OCI-LY1 (cell line): Measurements from ENCODE around the gene TSEN34.

Source experiments
- EZH2 ChIP-seq: fragments of 200-600 bp; sonication (generic), shearing (Covaris generic); IDR thresholded peaks from 2 replicates; pipeline ENCODE4 v1.8.0; 2017; ENCODE audit warnings: borderline replicate concordance, mixed run types, mild to moderate bottlenecking, antibody characterized with exemption, low read length, moderate library complexity, mixed read lengths
- TF ChIP-seq, protein P1 (sequence below): fragments of 200-600 bp; sonication (generic), shearing (Covaris generic); IDR thresholded peaks from 2 replicates; pipeline ENCODE4 v1.5.1; 2017; ENCODE audit warnings: mild to moderate bottlenecking, antibody characterized with exemption, low read length, moderate library complexity, mixed read lengths

DNA sequence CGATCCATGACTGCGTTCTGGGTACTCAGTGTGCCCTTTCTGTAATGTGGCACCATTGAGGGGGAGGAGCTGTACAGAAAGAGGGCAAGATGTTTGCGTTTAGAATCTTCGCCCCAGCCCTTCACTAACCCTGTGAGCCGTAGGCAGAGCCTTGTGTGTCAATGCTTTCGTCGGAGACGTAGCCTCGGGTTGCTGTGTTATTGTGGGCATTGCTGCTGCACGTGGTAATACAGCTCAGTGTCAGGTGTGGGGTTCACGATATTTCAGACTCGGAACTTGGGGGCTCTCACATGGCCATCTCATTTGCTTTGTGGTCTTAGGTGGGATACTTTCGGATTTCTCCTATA is 15.7 kb downstream of the TSEN34 start:
- TF ChIP-seq, protein P1, sequence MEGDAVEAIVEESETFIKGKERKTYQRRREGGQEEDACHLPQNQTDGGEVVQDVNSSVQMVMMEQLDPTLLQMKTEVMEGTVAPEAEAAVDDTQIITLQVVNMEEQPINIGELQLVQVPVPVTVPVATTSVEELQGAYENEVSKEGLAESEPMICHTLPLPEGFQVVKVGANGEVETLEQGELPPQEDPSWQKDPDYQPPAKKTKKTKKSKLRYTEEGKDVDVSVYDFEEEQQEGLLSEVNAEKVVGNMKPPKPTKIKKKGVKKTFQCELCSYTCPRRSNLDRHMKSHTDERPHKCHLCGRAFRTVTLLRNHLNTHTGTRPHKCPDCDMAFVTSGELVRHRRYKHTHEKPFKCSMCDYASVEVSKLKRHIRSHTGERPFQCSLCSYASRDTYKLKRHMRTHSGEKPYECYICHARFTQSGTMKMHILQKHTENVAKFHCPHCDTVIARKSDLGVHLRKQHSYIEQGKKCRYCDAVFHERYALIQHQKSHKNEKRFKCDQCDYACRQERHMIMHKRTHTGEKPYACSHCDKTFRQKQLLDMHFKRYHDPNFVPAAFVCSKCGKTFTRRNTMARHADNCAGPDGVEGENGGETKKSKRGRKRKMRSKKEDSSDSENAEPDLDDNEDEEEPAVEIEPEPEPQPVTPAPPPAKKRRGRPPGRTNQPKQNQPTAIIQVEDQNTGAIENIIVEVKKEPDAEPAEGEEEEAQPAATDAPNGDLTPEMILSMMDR: no peak
- TF ChIP-seq EZH2: no peak
